ENCODE data around the gene CEP89.

Gene CEP89

DNA sequence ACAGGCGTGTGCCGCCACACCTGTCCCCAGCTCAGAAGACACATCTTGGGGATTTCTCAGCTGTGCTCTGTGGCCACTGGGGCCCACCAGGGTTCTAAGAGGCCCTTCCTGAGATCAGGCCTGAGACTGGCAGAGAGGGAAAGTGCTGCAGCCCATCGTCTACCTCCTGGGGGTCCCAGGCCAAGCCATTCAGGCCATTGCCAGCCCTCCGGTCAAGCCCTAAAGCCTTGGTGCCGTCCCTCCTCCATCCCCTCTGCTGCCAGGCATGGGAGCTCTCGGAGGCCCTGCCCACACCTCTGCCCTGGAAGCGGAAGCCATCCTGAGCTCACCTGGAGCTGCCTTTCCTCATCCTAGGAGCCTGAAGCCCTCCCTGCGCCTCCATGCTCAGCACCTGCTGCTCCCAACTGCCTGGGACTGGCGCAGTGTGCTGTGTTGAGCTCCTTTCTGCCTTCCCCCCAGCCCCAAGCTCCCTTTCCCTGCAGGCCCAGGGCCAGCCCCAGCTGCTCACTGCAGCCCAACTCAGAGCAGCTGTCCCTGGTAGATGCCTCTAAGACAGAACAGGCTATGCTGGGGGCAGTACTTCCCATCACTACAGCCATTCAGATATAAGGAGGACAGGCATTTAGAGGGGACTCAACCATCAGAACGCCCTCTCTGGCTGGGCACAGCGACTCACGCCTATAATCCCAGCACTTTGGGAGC is 105.0 kb downstream of the CEP89 start:
- Histone ChIP-seq H3K36me3 (ENCODE audit: insufficient read depth, low read length) (no peaks in the 10 kb centered on the region), H3K27me3 (ENCODE audit: insufficient read depth, low read length, poor library complexity, severe bottlenecking) (no peaks in the 10 kb centered on the region), H3K4me3 (ENCODE audit: low read length, poor library complexity, severe bottlenecking) (no peak overlapping the region), H3K9ac (ENCODE audit: low read depth, low read length, poor library complexity, severe bottlenecking) (no peak overlapping the region), H3K9me2 (replicated peaks; ENCODE audit: low read depth, low read length) (no peaks in the 10 kb centered on the region), H3K4me1 (ENCODE audit: insufficient read depth, low read length, poor library complexity, severe bottlenecking) (no peaks in the 10 kb centered on the region), H4K20me1 (ENCODE audit: insufficient read depth, low read length, poor library complexity, severe bottlenecking) (no peaks in the 10 kb centered on the region), H3K4me2 (ENCODE audit: low read depth, low read length, poor library complexity, severe bottlenecking) (no peak overlapping the region), H3K9me3 (ENCODE audit: insufficient read depth, low read depth, low read length) (no peaks in the 10 kb centered on the region), H2AFZ (ENCODE audit: low read length) (no peak overlapping the region), H3F3A (ENCODE audit: low read depth) (no peaks in the 10 kb centered on the region), H3K79me2 (ENCODE audit: insufficient read depth, low read length) (no peaks in the 10 kb centered on the region)
- no peak for TF ChIP-seq EZH2phosphoT487 (IDR thresholded peaks at IDR 0.05; ENCODE audit: borderline replicate concordance)
- TF ChIP-seq, protein P1, sequence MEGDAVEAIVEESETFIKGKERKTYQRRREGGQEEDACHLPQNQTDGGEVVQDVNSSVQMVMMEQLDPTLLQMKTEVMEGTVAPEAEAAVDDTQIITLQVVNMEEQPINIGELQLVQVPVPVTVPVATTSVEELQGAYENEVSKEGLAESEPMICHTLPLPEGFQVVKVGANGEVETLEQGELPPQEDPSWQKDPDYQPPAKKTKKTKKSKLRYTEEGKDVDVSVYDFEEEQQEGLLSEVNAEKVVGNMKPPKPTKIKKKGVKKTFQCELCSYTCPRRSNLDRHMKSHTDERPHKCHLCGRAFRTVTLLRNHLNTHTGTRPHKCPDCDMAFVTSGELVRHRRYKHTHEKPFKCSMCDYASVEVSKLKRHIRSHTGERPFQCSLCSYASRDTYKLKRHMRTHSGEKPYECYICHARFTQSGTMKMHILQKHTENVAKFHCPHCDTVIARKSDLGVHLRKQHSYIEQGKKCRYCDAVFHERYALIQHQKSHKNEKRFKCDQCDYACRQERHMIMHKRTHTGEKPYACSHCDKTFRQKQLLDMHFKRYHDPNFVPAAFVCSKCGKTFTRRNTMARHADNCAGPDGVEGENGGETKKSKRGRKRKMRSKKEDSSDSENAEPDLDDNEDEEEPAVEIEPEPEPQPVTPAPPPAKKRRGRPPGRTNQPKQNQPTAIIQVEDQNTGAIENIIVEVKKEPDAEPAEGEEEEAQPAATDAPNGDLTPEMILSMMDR (conservative IDR thresholded peaks at IDR 0.05; ENCODE audit: low read length), result no peak

DNA sequence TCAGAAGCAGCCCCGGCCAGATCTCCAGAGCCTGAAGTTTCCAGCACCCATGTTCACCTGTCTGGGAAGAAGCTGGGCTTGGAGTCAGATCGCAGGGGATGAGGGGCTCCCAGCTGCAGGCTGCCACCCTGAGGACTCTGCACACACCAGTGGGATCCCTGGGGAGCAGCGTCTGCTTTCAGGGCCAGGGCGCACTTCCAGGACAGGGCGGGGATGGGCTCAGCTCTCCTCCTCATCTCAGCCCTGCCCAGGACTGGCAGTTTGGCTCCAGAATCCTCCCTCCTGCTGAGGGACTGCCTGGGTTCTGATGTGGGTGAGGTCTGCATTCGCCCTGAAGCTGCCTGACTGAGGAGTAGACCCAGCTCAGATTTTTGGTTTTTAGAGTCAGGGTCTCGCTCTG is 105.7 kb downstream of the CEP89 start:
- H3K4me3 ChIP-seq (ENCODE audit: low read length, poor library complexity, severe bottlenecking), result no peak overlapping the region
- H2AFZ ChIP-seq (ENCODE audit: low read length), result no peak overlapping the region
- H3K36me3 ChIP-seq (ENCODE audit: insufficient read depth, low read length), result no peaks in the 10 kb centered on the region
- no peaks in the 10 kb centered on the region for H3K79me2 ChIP-seq (ENCODE audit: insufficient read depth, low read length)
- H3F3A ChIP-seq (ENCODE audit: low read depth), result no peaks in the 10 kb centered on the region
- TF ChIP-seq, protein P1 (conservative IDR thresholded peaks at IDR 0.05; ENCODE audit: low read length), result no peak
- TF ChIP-seq EZH2phosphoT487 (IDR thresholded peaks at IDR 0.05; ENCODE audit: borderline replicate concordance), result no peak
- H3K9me2 ChIP-seq (replicated peaks; ENCODE audit: low read depth, low read length), result no peaks in the 10 kb centered on the region
- H4K20me1 ChIP-seq (ENCODE audit: insufficient read depth, low read length, poor library complexity, severe bottlenecking), result no peaks in the 10 kb centered on the region
- no peaks in the 10 kb centered on the region for H3K4me1 ChIP-seq (ENCODE audit: insufficient read depth, low read length, poor library complexity, severe bottlenecking)
- no peak overlapping the region for H3K9ac ChIP-seq (ENCODE audit: low read depth, low read length, poor library complexity, severe bottlenecking)
- H3K4me2 ChIP-seq (ENCODE audit: low read depth, low read length, poor library complexity, severe bottlenecking), result no peak overlapping the region
- H3K27me3 ChIP-seq (ENCODE audit: insufficient read depth, low read length, poor library complexity, severe bottlenecking), result no peaks in the 10 kb centered on the region
- H3K9me3 ChIP-seq (ENCODE audit: insufficient read depth, low read depth, low read length), result no peaks in the 10 kb centered on the region

DNA sequence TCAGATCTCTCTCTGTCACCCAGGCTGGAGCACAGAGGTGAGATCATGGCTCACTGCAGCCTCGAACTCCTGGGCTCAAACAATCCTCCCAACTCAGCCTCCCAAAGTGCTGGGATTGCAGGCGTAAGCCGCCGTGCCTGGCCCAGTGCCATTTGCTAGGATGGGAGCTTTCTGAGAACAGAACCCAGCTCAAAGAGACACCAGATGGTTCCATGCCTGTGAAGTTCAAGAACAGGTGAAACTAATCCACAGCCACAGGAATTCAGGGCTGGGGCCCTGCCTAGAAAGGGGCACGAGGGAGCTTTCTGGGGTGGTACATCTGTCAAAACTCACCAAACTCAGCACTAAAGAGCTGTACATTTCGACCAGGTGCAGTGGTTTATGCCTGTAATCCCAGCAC is 106.4 kb downstream of the CEP89 start:
- Histone ChIP-seq H2AFZ (ENCODE audit: low read length) (no peak overlapping the region), H3K79me2 (ENCODE audit: insufficient read depth, low read length) (no peaks in the 10 kb centered on the region), H3K27me3 (ENCODE audit: insufficient read depth, low read length, poor library complexity, severe bottlenecking) (no peaks in the 10 kb centered on the region), H3K9me3 (ENCODE audit: insufficient read depth, low read depth, low read length) (no peaks in the 10 kb centered on the region), H3F3A (ENCODE audit: low read depth) (no peaks in the 10 kb centered on the region), H3K36me3 (ENCODE audit: insufficient read depth, low read length) (no peaks in the 10 kb centered on the region), H3K9me2 (replicated peaks; ENCODE audit: low read depth, low read length) (no peaks in the 10 kb centered on the region), H3K4me3 (ENCODE audit: low read length, poor library complexity, severe bottlenecking) (no peak overlapping the region), H3K4me2 (ENCODE audit: low read depth, low read length, poor library complexity, severe bottlenecking) (no peak overlapping the region), H3K9ac (ENCODE audit: low read depth, low read length, poor library complexity, severe bottlenecking) (no peak overlapping the region), H4K20me1 (ENCODE audit: insufficient read depth, low read length, poor library complexity, severe bottlenecking) (no peaks in the 10 kb centered on the region), H3K4me1 (ENCODE audit: insufficient read depth, low read length, poor library complexity, severe bottlenecking) (no peaks in the 10 kb centered on the region)
- TF ChIP-seq EZH2phosphoT487 (IDR thresholded peaks at IDR 0.05; ENCODE audit: borderline replicate concordance), result no peak
- TF ChIP-seq, protein P1 (conservative IDR thresholded peaks at IDR 0.05; ENCODE audit: low read length), result no peak
